Mucosa of stomach (tissue), 1 donor: ENCODE results near the gene UQCR11.

ENCODE experiments used
- H3K27me3 ChIP-seq: one replicate; pipeline ENCODE4 v1.7.0; 2013; ENCODE audit warnings: mild to moderate bottlenecking, low read length; ENCODE audit not compliant: control insufficient read depth, insufficient read depth
- H3K36me3 ChIP-seq: one replicate; pipeline ENCODE4 v1.7.0; 2013; ENCODE audit warnings: low read length; ENCODE audit not compliant: control insufficient read depth, insufficient read depth
- H3K4me1 ChIP-seq: one replicate; pipeline ENCODE4 v1.7.0; 2013; ENCODE audit warnings: mild to moderate bottlenecking, low read length; ENCODE audit not compliant: control insufficient read depth, insufficient read depth
- H3K4me3 ChIP-seq: one replicate; pipeline ENCODE4 v1.7.0; 2013; ENCODE audit warnings: low read length
- H3K9ac ChIP-seq: one replicate; pipeline ENCODE4 v1.7.0; 2013; ENCODE audit warnings: mild to moderate bottlenecking, low read length, moderate library complexity
- H3K9me3 ChIP-seq: one replicate; pipeline ENCODE4 v1.7.0; 2013; ENCODE audit warnings: mild to moderate bottlenecking, low read length, moderate library complexity; ENCODE audit not compliant: control insufficient read depth
- donor health status: Pancreatic carcinoma.

Gene UQCR11

DNA sequence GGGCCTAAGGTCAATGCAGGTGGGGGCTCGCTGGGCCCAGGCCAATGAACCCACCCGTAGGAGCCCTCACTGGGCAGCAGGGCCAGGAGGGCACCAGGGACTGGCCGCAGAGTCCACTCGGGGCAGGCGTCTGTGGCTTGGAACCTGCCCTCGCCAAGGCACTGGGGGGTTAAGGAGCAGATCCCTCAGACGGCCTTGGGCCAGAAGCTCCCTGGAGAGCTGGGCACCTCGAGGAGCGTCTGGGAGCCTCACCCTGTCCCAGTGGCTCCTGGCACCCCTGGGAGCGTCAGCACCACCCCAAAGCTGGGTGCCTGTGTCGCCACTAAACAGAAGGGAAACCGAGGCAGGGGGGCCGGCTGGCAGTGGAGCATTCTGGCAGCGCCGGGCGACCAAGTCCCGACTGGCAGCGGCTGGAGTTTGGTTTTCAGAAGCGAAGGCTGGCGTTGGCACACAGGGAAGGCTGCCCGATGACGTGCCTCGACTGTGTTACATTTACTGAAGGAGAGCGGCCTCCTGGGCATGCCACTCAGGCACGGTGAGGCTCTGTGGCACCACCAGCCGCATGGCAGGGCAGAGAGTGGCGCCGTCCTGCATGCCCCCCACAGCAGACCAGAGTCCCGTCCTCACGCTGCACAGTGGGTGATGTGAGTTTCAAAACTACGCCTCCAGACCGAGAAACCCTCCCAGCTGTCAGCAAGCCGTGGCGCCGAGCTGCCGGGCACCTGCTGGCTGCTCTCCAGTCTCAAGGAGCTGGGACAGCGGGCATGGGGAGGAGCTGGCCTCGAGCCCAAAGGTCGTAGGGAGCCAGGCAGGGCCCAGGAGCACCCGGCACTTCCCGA is 28.0 kb downstream of the UQCR11 start:
- Histone ChIP-seq H3K4me1 (peaks cover 11% of the 10 kb centered on the region), H3K9ac (no peak overlapping the region), H3K36me3 (no peaks in the 10 kb centered on the region), H3K4me3 (no peak overlapping the region), H3K27me3 (no peaks in the 10 kb centered on the region), H3K9me3 (no peaks in the 10 kb centered on the region)

DNA sequence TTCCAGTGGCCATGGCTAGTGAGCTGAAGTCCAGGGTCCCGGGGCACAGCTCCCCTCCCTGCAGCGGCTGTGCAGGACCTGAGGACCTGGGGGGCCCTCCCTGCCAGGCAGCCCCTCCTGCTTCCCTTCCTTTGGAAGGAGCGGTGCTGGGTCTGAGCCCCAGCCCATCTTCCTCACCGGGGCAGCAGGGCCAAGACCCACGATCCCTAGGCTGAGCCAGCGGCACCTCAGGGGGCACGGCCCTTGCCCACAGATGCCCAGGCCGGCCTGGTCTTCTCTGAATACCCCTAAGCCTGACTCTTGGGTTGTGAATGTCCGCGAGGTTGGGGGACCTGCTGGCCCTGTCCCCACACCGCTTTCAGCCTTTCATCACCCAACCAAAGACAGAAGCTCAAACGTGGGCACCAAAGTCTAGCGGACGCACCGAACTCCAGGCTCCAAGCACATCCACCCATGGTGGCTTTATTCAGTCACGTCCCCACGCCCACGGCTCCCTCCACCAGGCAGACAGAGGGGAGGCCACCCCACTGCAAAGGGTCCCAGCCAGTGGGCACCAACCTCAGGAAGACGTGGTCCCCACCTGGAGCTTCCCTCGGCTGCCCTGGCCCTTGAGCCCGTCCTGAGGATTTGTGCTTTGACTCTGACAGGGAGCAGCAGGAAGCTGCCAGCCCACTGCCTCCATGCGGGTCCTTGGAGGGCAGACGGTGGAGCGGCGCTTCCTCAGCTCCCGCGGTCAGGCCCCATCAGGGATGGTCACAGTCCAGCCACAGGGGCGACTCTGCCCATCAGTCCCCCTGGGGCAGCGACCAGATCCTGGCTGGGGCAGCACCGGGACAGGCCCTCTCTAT is 28.8 kb downstream of the UQCR11 start:
- Histone ChIP-seq H3K4me3 (no peak overlapping the region), H3K27me3 (no peaks in the 10 kb centered on the region), H3K36me3 (no peaks in the 10 kb centered on the region), H3K9ac (no peak overlapping the region), H3K9me3 (no peaks in the 10 kb centered on the region), H3K4me1 (peaks cover 11% of the 10 kb centered on the region)

DNA sequence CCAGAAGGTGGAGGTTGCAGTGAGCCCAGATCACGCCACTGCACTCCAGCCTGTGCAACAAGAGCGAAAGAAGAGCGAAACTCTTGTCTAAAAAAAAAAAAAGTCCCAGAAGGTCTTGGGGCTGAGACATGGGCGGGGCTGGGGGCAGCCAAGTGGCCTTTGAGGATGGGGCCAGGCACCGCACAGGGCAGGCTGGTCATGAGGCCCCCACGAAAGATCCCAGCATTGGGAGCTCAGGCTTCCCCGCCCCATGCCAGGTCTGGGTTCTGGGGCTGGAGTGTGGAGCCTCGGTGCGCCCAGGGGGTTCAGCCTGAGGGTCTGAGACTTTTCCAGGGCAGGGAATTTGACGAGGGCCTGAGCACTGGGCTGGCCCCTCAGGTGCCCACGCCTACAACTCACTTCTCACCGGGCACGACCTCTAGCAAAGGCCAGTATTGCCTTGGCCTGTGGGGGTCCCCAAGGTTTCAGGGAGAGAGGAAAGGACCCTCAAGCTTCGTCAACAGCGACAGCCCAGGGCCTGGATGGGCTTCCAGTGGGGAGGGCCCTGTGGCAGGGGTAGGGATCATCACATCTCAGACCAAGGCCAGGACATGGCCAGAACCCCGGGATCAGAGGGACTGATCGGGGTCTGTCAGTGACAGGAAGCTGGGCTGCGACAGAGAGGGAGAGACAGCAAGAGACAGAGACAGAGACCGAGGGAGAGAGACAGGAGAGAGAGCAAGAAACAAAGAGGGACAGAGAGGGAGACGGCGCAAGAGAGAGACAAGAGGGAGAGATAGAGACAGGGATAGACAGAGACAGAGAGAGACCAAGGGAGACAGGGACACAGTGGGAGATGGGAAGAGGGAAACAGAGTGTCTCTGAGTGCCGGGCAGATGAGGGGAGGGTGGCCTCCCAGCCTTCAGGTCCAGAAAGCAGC is 29.7 kb downstream of the UQCR11 start:
- H3K9me3 ChIP-seq = no peaks in the 10 kb centered on the region
- H3K4me3 ChIP-seq = no peak overlapping the region
- no peak overlapping the region for H3K9ac ChIP-seq

DNA sequence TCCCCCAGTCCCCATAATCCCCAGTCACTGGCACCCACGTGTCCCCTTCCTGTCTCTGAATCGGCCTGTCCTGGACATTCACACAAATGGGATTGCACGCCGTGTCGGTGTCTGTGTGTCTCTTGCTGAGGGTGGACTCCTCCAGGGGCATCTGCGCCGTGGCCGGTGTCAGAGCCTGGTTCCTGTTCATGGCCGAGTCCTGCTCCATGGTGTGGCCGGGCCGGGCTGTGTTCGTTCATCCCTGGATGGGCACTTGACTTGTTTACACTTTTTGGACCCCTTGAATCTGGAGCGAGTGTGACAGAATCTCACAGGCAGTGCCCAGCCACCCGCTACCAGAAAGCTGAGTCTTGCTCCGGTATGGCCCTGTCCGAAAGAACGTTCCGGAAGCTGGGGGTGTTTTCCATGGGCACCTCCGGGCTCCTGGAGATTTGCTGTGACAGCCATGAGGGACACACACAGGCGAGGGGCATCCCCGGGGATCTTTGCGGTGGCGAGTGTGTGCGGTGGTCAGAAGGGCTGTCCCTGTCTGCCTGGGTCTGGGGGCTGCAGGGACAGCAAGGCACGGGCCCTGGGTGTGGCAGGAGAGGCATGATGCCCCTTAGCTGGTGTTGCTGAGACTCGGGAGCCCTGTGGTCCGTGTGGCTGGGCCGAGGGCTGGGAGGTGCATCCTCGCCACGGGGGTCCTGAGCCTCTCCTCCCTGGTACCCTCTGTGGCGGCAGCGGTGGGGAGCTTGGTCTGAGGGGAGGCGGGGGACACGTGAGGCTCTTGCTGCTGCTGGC is 30.7 kb downstream of the UQCR11 start:
- Histone ChIP-seq H3K36me3 (no peaks in the 10 kb centered on the region), H3K9me3 (no peaks in the 10 kb centered on the region), H3K4me1 (peaks cover 11% of the 10 kb centered on the region), H3K9ac (no peak overlapping the region), H3K4me3 (no peak overlapping the region), H3K27me3 (peaks cover 2% of the 10 kb centered on the region)

More for the DNA sequence above, 29.7 kb downstream of the UQCR11 start:
- H3K36me3 ChIP-seq = no peaks in the 10 kb centered on the region
- H3K4me1 ChIP-seq = peaks cover 11% of the 10 kb centered on the region
- H3K27me3 ChIP-seq = no peaks in the 10 kb centered on the region

DNA sequence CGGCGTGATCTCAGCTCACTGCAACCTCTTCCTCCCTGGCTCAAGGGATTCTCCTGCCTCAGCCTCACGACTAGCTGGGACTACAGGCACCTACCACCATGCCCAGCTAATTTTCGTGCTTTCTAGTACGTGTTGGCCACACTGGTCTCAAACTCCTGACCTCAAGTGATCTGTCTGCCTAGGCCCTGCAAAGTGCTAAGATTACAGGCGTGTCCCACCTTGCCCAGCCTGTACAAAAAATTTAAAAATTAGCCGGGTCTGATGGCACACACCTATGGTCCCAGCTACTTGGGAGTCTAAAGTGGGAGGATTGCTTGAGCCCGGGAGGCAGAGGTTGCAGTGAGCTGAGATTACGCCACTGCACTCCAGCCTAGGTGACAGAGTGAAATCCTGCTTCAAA is 32.5 kb downstream of the UQCR11 start:
- H3K36me3 ChIP-seq = no peaks in the 10 kb centered on the region
- no peaks in the 10 kb centered on the region for H3K9me3 ChIP-seq
- H3K27me3 ChIP-seq = peaks cover 9% of the 10 kb centered on the region
- H3K4me3 ChIP-seq = no peak overlapping the region
- H3K4me1 ChIP-seq = peaks cover 18% of the 10 kb centered on the region
- H3K9ac ChIP-seq = no peak overlapping the region

DNA sequence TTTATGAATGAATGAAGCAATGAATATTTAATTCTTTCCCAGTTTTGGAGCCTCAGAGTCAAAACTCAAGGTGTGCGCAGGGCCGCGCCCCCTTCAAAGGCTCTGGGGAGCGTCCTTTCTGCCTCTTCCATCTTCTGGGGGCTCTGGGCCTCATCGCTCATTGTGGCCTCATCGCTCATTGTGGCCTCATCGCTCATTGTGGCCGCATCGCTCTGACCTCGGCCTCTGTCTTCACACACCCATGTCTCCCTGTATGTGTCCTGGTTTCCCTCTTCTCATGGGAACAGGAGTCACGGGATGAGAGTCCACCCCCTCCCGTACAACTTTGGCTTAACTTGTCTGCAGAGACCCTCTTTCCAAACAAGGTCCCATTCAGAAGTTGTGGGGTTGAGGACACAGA is 33.9 kb downstream of the UQCR11 start:
- no peak overlapping the region for H3K4me3 ChIP-seq
- no peaks in the 10 kb centered on the region for H3K36me3 ChIP-seq
- peaks cover 18% of the 10 kb centered on the region for H3K4me1 ChIP-seq
- no peak overlapping the region for H3K9ac ChIP-seq
- no peaks in the 10 kb centered on the region for H3K9me3 ChIP-seq
- peaks cover 9% of the 10 kb centered on the region for H3K27me3 ChIP-seq

DNA sequence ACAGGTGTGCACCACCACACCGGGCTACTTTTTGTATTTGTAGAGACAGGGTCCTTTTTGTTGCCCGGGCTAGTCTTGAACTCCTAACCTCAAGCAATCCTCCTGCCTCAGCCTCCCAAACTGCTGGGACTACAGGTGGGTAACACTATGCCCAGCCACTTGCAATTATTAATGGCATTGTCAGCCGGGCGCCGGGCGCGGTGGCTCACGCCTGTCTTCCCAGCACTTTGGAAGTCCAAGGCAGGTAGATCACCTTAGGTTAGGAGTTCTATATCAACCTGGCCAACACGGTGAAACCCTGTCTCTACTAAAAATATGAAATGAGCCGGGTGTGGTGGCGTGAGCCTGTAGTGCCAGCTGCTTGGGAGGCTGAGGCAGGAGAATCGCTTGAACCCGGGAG is 34.4 kb downstream of the UQCR11 start:
- peaks cover 9% of the 10 kb centered on the region for H3K27me3 ChIP-seq
- no peak overlapping the region for H3K4me3 ChIP-seq
- H3K36me3 ChIP-seq = no peaks in the 10 kb centered on the region
- H3K4me1 ChIP-seq = peaks cover 18% of the 10 kb centered on the region
- no peaks in the 10 kb centered on the region for H3K9me3 ChIP-seq
- no peak overlapping the region for H3K9ac ChIP-seq

DNA sequence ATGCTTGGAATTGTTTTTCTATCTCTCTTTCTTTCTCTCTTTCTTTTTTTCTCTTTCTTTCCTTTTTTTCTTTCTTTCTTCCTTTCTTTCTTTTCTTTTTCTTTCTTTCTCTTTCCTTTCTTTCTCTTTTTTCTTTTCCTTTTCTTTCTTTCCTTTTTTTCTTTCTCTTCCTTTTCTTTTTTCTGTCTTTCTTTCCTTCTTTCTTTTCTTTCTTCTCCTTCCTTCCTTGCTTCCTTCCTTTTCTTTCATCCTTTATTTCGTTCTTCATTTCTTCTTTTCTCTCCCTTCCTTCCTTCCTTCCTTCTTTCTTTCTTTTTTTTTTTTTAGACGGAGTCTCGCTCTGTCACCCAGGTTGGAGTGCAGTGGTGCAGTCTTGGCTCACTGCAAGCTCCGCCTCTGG is 35.3 kb downstream of the UQCR11 start:
- H3K9me3 ChIP-seq = no peaks in the 10 kb centered on the region
- peaks cover 18% of the 10 kb centered on the region for H3K4me1 ChIP-seq
- no peak overlapping the region for H3K4me3 ChIP-seq
- H3K27me3 ChIP-seq = peaks cover 9% of the 10 kb centered on the region
- H3K9ac ChIP-seq = no peak overlapping the region
- H3K36me3 ChIP-seq = no peaks in the 10 kb centered on the region

DNA sequence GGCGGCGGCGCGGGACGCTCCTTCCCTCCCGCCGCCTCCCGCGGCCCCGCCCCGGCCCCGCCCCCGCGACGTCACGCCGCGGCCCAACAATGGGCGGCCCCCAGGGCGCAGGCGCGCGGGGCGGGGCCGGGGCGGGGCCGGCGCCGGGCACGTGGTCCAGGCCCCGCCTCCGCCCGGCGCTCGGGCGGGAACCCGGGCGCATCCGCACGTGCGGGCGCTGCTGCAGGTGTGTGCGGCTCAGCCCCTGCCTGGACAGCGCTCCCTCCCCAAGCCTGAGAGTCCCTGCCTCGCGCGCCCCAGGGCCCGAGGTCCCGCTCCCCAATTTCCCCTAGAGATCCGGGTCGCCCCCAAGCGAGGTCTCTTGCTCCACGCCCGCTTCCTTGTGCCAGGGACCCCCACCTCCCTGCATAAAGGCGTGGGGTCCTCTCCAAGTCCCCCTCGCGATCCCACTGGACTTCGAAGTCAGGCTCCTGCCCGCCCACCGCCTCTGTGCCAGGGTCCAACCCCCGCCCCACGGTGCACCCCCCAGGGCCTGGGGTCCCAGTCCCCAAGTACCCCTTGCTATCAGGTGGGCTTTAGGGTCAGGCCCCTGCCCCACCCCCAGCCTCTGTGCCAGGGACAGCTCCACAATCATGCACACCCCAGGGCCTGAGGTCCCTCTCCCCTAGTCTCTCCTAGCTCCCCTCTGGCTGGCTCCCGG is 36.8 kb downstream of the UQCR11 start, which contains the start of gene MEX3D:
TSS of gene MEX3D (minus strand) at position 6 of the 700 bp plus-strand sequence. CDS start 267 bp downstream, outside the sequence.
- no peaks in the 10 kb centered on the region for H3K9me3 ChIP-seq
- peaks cover 9% of the 10 kb centered on the region for H3K27me3 ChIP-seq
- H3K36me3 ChIP-seq = no peaks in the 10 kb centered on the region
- H3K4me3 ChIP-seq = no peak within 1 kb of the TSS
- H3K9ac ChIP-seq = peak within 1 kb of the TSS; percentile 65
- peaks cover 8% of the 10 kb centered on the region for H3K4me1 ChIP-seq

DNA sequence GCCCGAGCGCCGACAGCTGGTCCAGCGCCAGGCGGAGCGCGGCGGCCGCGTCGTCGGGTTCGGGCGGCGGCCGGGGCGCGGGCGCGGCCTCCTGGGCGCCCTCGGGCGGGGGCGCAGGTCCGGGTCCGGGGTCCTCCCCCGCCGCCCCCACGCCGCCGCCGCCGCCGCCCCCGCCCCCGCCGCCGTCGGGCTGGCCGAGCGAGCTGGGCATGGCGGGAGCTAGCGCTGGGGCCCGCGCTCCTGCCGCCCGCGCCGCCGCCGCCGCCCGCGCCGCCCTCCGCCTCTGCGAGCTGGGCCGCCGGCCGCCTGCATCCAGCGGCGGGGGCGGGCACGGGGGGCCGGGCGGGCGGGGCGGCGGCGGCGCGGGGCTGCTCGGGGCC is 37.4 kb downstream of the UQCR11 start:
- H3K9me3 ChIP-seq = no peaks in the 10 kb centered on the region
- no peak overlapping the region for H3K9ac ChIP-seq
- H3K4me1 ChIP-seq = peaks cover 8% of the 10 kb centered on the region
- no peak overlapping the region for H3K4me3 ChIP-seq
- H3K36me3 ChIP-seq = no peaks in the 10 kb centered on the region
- H3K27me3 ChIP-seq = peaks cover 9% of the 10 kb centered on the region
